Dermis microvascular lymphatic vessel endothelial cell (primary cell): ENCODE results near the gene LRRC32. TPM values are rescaled to one million over a fixed set of nuclear protein-coding genes. Genes with fewer than 3 reads are reported as not detected.

Experiments
- DNase-seq, 2 donors: peaks; one replicate each; pipeline versions ENCODE4 v3.0.0 to v3.0.0-alpha.2; 2010; ENCODE audit warnings: low read depth in 2 of 2
- total RNA-seq: library from RNA; depleted of rRNA; stranded (reverse); fragments of >200 nt; gene quantifications from 2 replicates; pipeline ENCODE4 v1.2.1, GENCODE V29; 2014

LRRC32 gene
- total RNA-seq, 1 donor from 2014 or later: 20.9 TPM

DNA sequence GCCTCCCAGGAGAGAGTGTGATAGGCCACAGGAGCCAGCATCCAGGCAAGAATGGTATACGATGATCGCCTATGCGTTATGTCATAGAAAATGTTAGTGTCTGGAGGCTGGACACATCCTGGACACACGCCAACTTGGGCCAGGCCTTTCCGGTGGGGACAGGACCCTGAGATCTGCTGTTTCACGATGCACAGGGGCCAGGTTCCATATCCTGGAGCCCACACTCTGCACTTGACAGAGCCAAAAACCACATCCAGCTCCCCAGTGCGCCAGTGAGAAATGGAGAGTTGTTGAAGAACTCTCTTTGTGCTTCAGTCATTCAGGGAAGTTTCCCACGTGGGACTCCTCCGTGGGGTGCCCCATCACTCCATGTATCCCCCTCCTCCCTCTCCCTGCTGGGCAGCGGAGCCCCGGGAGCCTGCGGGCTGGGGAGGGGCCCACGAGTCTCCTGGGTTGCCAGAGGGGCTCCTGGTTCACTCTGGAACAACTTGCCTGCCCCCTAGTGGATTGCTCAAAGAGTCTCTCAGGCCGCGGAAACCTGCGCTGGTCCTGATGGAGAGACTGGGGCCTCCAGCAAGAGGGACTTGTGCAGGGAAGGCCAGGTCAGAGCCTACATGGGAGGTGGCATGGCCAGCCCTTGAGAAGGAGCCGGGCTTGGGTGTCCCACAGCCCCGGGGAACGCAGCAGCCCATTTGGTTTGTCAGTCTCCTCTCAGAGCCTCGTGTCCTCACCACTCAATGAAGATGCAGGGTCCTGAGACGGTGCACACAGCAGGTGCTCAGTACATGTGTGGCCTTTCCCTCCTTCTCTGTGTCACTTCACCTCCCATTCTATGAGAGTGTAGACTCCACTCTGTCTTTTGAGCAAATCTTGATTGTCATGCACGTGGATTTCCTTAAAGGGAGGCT lies 10.2 kb upstream of the LRRC32 start:
- peak; percentile 64 to 79 for DNase-seq

DNA sequence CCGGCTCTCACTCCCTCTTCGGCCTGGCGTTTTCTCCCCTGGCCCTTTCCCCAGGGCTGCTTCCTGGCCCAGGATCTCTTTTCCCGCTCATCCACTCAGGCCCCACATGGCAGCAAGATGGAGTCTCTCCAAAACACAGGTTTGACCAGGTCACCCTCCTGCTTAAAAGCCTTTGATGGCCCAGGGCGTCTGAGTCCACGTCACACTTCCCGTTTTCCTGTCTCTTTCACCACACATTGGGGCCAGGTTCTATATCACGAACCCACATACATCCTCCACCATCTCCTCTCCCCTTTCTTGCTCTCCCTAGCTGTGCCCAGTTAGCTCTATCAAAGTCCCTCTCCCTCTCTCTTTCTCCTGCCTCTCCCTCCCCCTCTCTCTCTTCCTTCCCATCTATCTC lies 7.8 kb upstream of the LRRC32 start:
- DNase-seq: peak; percentile 47 to 75

- no peak for DNase-seq
Observed at GRCh38 chr11:76677458-76677765, 6.9 kb upstream of the LRRC32 start.

DNA sequence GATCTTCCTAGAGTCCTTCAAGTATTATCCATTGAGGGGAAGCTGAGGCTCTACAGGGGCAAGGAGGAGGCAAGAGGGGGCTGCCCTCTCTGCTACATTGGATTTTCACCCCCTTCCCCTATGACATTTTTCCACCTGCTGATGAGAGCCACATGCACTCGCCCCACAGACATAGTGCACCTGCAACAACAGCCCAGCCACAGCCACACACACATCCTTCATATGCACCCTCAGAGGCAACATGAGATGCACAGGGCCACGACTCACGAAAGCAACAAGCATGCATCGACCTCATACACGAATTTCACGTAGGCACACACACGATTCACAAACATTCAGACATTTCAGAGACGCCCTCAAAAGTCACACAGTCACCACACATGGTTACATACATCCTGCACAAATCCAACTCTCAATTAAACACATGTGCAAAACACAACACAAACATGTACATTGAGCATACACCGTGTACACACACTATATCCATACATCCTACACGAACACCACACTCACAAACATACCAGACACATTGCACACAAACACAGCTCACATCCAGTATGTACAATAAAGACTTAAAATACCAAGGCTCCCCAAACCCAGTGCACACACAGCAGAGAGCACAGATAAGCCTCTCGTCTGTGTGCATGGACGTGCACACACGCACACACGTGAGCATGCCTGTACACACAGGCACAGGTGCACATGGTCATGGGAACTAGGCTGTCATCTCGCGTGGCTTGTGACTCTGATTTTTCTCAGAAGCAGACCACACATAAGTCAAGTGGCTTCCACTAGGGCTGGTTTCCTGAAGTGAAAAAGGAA lies 6.3 kb upstream of the LRRC32 start:
- no peak for DNase-seq

- DNase-seq: no peak
Observed at GRCh38 chr11:76674517-76675400, 4.2 kb upstream of the LRRC32 start.

DNA sequence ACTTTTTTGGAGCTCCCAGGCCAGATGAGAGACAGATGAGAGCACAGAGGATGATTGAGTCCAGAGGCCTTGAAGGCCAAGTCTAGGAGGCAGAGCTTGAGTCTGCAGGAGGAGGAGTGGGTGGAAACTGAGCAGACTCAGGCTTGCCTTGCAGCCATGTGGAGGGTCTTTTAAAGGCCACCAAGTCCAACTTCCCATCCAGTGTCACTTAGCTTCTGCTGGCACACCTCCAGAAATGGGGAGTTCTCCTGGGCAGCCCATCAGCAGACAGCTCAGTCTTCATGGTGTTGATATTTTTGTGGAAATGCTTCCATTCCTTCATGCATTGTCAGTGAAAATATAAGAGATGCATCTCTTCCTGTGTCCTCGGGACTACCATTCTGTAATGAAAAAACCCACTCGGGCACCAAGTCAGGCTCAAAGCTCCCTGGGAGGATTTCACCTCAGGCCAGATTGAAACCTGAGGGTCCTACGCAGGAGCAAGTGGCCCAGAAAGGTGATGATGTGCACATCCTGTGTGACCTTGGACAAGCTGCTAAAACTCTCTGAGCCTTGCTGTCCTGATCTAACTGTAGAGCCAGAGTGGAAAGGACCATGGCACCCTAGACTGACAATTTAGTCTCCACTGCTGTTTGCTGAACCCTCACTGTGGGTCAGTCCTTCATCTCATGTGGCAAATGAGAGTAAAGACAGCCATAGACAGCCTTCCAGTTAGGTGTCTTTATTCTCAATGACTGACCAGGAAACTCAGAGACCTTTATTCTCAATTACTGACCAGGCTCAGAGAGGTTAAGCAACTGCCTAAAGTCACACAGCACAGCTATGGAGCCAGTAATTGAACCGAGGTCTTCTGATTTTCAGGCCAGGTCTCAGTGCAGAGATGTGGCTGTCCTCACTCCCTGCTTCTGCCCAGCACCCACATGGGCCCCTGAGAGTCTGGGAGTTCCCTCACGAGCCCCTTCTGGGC lies 2.9 kb upstream of the LRRC32 start:
- no peak for DNase-seq

- peak; percentile 54 to 82 for DNase-seq
Observed at GRCh38 chr11:76672431-76673175, 2.1 kb upstream of the LRRC32 start.

DNA sequence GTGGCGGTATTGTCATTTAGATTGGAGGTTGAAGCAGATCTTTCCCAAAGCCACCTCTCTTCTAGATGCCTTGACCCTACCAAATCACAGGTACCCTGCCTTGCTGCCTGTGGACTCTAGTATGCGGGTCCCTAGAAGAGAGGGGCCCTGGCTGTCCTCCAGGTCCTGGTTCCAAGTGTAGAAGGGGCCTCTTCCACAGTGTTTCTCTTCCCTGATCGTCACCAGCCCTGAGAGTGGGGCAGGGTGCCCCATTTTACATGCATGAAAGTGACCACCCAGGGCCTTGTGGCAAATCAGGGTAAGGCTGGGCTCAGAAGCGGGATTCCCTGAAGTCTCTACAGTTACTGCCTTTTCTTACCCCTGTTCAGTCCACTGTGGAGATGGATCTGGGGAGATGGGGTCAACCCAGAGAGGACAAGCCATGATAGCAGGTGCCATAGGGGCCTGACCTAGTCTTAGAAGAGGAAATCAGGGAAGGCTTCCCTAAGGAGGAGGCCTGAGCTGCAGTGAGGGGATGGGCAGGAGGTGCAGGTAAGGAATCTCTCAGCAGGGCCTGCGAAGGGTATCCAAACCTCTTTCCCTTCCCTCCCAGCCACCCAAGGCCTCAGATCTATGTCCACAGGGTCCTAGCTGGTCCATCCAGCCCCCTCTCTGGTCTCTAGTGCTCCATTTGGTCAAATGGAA lies 1.2 kb upstream of the LRRC32 start:
- DNase-seq: peak in 1 of 2 donors; percentile 15

- no peak for DNase-seq
Observed at GRCh38 chr11:76671237-76671592, 668 bp upstream of the LRRC32 start.

GRCh38 chr11:76669901-76670484 lies 554 bp downstream of the LRRC32 start:
- DNase-seq: peak in 1 of 2 donors; percentile 83

DNA sequence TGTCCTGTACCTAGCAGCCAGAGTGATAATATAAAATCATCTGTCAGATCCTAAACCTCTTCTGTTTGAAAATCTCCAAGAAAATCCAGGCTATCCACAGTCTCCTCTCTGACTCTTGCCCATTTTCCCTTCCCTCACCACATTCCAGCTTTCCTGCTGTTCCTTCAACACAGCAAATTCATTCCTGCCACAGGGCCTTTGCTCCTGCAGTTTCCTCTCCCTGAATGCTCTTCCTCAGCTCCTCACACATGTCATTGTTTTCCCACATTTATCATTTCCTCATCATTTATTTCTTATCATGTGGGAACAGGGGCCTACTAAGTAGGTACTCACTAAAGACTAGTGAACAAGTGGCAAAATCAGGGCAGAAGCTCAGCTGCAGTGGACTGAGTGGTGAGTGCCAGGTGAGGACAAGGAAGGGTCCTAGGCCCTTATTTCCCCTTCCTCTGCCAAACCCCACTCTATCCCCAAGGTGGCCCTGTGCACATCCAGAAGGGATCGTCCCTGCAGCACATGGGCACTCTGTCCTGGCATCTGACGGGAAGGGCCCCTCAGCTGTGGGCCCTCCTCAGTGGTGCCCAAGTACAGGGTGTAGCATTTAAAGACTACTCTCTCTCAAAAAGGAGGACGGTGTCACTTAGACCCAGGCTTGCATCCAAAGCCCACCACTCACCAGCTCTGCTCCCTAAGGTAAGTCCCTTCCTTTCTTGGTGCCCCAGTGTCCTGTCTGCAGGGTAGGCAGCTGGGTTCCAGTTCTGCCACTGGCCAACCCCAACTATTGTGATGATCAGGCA lies 2.0 kb downstream of the LRRC32 start:
- DNase-seq: peak in 1 of 2 donors; percentile 79

GRCh38 chr11:76667856-76668255 lies 2.7 kb downstream of the LRRC32 start:
- DNase-seq: no peak

GRCh38 chr11:76667271-76667818 lies 3.2 kb downstream of the LRRC32 start:
- DNase-seq: no peak

DNA sequence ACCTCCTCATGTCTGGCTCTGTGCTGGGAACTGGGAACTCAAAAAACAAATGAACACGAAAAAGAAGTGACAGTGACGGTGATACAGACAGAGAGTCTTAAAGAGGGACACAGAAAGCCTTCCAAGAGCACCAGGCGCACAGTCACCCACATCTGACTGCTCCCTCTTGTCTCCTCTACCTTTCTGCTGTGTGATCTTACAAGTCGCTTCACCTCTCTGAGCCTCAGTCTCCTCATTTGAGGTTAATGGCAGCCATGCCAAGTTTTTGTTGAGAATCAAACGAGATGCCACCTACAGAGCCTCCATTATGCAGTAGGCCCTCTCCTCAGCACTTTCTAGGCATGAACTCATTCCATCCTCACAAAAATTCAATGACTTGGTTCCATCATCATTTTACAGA lies 3.7 kb downstream of the LRRC32 start:
- DNase-seq: no peak

DNA sequence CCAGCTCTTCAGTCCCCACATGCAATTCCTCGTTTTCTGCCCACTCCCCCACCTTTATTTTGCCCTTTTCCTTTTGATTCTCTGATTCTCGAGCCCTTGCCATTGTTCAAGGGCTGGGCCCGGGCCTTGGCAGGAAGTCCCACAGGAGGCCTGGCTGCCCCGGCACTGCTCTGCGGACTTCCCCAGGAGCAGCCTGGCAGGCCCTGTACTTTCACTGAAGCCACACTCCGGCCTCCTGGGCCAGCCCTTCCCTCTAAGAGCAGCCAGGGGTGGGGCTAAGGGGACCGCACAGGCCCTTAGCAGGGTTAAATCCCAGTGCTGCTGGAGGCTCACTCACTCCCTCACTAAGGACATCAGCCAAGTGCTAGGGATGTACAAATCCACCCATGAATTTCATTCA lies 4.1 kb downstream of the LRRC32 start:
- peak in 1 of 2 donors; percentile 90 for DNase-seq

GRCh38 chr11:76665921-76666351 lies 4.6 kb downstream of the LRRC32 start:
- no peak for DNase-seq

DNA sequence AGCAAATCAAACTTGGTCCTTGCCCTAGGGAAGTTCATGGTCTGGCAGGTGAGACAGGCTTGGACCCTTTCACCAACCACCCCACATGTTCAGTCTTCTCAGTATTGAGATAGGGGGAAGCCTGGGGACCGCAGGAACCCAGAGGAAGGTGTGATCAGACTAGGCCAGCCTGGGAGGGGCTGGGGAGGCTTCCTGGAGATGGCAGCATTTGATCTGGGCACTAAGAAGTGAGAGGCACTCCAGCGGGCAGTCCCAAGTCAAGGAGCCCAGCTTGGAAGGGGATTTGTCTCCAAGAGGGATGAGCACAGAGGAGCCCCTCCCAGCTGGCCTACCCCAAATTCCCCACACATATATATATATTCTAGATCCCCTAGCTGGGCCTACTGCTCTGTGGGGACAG lies 5.4 kb downstream of the LRRC32 start:
- no peak for DNase-seq
